ENCODE data around the gene SPR.

SPR gene

GRCh38 chr2:72915320-72915906 lies 28.2 kb downstream of the SPR start:
- DNase-seq (ENCODE audit: low spot score), result no peak

GRCh38 chr2:72915907-72916742 lies 28.9 kb downstream of the SPR start:
- DNase-seq (ENCODE audit: low spot score), result no peak

GRCh38 chr2:72916743-72917137 lies 29.5 kb downstream of the SPR start:
- DNase-seq (ENCODE audit: low spot score), result no peak

- DNase-seq (ENCODE audit: low spot score), result no peak
Measured at GRCh38 chr2:72917138-72917876, 30.1 kb downstream of the SPR start, which contains the start of gene EMX1. TSS of gene EMX1 (plus strand) at chr2:72917519. CDS start at chr2:72917853, 334 bp downstream.

DNA sequence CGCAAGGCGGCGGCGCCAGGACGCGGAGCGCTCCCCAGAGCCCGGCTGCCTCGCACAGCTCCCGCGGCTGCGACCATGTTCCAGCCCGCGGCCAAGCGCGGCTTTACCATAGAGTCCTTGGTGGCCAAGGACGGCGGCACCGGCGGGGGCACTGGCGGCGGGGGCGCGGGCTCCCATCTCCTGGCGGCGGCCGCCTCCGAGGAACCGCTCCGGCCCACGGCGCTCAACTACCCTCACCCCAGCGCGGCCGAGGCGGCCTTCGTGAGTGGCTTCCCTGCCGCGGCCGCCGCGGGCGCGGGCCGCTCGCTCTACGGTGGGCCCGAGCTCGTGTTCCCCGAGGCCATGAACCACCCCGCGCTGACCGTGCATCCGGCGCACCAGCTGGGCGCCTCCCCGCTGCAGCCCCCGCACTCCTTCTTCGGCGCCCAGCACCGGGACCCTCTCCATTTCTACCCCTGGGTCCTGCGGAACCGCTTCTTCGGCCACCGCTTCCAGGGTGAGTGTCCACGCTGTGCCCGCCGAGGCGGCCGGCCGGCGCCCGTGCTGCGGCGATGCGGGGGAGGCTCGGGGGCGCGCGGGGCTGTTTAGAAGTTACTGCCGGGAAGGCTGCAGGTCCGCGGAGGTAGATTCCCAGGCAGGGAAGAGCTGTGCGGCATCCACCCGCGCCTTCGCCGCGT lies 30.8 kb downstream of the SPR start:
- no peak for DNase-seq (ENCODE audit: low spot score)

DNA sequence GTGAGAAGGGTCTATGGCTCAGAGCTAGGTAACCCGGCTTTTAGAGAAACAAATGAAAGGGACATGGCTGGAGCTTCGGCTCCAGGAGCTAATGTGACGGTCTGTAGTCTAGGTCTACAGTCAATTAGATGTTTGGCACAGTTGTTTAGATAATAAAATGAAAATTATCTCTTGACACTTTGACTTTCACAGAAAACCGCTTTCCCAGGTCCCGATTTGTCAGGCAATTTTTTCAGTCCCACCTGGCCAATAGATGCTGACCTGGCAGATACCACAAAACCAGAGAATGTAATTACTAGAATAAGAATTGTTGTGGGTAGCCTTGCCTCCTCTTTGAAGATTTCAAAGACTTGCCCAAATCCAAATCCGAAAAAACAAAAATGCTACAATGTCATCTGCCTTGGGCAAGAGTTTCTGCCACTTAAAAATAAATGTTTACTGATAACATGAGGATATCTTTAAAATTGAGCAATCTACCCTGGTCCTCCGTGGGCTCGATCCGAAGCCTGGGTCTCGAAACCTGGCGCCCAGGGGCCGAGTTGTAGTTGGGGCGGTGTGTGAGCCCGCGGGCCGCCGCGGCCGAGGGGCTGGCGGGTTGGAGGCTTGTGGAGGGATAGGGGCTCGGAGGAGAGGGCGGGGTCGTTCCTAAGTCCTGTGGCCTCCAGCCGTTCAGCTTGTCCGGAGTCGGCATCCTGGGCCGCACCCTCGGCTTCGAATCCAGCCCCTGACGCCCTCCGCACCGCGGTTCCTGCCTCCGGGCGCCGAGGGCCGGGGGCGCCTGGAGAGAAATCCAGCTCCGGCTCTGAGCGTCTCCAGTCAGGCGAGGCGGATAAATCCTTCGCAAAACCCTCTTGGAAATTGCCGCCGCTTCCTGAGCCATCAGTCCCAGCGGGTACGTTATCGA lies 32.5 kb downstream of the SPR start:
- DNase-seq (ENCODE audit: low spot score), result no peak

GRCh38 chr2:72920318-72921087 lies 33.3 kb downstream of the SPR start:
- no peak for DNase-seq (ENCODE audit: low spot score)

GRCh38 chr2:72921088-72921851 lies 34.1 kb downstream of the SPR start:
- no peak for DNase-seq (ENCODE audit: low spot score)

GRCh38 chr2:72921853-72922252 lies 34.6 kb downstream of the SPR start:
- DNase-seq (ENCODE audit: low spot score), result no peak

- no peak for DNase-seq (ENCODE audit: low spot score)
Measured at GRCh38 chr2:72923833-72924352, 36.7 kb downstream of the SPR start.

- DNase-seq (ENCODE audit: low spot score), result no peak
Measured at GRCh38 chr2:72924353-72925240, 37.4 kb downstream of the SPR start.

- no peak for DNase-seq (ENCODE audit: low spot score)
Measured at GRCh38 chr2:72925328-72925943, 38.2 kb downstream of the SPR start.

- no peak for DNase-seq (ENCODE audit: low spot score)
Measured at GRCh38 chr2:72926368-72926767, 39.2 kb downstream of the SPR start.

- DNase-seq (ENCODE audit: low spot score), result no peak
Measured at GRCh38 chr2:72926811-72927465, 39.7 kb downstream of the SPR start.

GRCh38 chr2:72927619-72928550 lies 40.7 kb downstream of the SPR start:
- no peak for DNase-seq (ENCODE audit: low spot score)

DNA sequence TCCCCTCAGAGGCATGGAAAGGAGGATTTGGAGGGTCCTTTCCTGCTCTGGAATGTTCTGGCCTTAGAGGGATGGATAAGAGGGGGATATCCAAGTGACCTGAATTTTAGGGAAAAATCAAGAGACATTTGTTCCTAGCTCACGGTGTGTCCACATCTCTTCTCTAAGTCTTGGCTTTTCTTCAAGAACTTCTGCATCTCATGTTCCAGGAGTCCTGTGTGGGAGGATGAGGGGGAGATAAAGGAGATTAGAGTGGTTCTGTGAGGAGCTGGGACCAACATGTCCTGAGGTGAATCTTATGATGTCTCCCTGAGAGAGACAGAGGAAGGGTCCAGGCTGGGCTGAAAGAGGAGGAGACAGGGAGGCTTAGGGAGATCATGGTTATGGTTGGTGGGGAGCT lies 41.8 kb downstream of the SPR start:
- no peak for DNase-seq (ENCODE audit: low spot score)
